HG02884 (cell line): Measurements from ENCODE around the gene TMEM92.
"Not testable (repeated sequence)": the region's sequence is repeated elsewhere in the genome, so short reads cannot be mapped to it uniquely, and the experiment has no call there.

Experiments
- ATAC-seq: cut with Tn5 transposase; IDR thresholded peaks from one replicate; pipeline ENCODE4 v1.9.1; 2021; ENCODE audit warnings: mild to moderate bottlenecking, moderate library complexity; ENCODE audit not compliant: unreplicated experiment

Gene TMEM92

GRCh38 chr17:50261051-50261915, 13.0 kb upstream of the TMEM92 start:
- ATAC-seq = no peak

GRCh38 chr17:50262001-50262794, 12.1 kb upstream of the TMEM92 start:
- ATAC-seq = no peak

DNA sequence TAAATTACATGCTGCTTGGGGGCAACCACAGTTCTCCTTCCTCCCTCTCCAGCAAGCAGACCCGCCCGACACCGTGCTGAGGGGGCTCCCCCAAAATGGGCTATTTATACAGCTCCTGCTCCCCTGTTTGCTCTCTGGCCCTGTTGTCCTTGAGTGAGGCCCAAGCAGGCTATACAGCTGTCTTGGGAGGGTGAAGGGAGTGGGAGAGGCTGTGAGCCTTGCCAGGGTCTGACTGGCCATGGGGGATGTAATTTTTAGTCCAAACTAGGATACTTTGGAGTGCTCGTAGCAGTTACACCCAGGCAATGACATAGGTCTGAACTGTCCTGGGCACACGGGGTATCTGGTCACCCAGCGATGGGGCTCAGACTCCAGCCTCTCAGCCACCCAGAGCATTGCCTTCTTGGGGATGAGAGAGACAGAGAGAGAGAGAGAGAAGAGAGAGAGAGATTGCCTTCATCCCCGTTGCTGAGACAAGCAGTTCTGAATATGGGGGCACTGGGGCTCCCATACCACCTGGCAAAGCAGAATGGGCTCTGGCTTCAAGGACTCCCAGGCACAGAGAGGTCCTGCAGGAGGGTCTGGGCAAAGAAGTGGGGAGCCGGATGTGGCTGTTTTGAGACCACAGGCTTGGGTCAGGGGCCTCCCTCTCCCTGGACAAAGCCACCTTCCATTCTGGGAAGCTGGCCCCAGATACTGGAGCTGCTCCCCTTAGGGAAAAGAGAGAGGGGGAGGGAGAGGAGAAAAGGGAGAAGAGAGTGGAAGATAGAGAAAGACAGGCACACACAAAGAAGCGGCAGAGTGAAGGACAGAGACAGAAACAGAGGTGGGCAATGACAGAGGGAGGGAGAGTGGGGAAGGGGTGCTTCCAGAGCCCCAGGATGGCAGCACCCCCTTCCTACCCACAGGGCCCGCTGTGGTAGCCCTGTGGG, 10.7 kb upstream of the TMEM92 start:
- no peak for ATAC-seq

DNA sequence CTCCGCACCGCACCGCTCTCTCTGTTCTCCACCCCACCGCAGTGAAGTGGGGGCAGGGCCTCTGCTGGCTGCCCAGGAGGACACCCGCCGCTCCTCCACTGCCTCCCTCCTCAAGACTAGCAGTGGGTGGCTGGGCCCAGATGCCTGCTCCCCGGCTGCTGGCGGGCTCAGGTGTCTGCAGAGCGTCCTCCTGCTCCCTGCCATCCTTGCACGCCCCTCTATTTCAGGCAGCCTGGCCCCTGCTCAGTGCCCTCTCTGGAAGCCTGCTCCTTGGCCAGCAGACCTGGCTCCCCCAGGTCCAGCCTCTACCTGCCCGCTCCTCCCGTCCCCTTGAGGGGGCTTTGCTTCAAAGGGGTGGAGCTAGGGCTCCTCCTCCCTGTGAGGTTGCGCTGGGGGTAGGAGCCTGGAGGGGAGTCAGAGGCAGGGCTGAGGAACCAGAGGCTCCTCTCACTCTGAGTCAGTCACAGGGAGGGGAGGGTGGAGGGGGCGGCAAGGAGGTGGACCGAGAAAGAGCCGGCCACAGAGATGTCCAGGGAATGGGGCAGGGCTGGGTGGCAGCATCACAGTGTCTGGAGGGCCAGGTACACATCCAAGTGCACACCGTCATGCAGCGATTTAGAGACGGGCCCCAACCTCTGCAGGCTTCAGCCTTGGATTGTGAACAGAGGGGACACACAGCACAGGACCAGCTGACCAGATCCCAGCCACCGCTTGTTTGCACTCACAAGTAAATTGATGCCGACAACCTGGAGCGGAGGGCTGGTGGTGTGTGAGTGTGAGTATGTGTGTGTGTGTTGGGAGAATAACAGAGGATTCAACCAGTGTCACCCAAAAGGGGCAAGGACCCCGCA, 9.8 kb upstream of the TMEM92 start:
- ATAC-seq = no peak

GRCh38 chr17:50265212-50265611, 9.1 kb upstream of the TMEM92 start:
- ATAC-seq = no peak

DNA sequence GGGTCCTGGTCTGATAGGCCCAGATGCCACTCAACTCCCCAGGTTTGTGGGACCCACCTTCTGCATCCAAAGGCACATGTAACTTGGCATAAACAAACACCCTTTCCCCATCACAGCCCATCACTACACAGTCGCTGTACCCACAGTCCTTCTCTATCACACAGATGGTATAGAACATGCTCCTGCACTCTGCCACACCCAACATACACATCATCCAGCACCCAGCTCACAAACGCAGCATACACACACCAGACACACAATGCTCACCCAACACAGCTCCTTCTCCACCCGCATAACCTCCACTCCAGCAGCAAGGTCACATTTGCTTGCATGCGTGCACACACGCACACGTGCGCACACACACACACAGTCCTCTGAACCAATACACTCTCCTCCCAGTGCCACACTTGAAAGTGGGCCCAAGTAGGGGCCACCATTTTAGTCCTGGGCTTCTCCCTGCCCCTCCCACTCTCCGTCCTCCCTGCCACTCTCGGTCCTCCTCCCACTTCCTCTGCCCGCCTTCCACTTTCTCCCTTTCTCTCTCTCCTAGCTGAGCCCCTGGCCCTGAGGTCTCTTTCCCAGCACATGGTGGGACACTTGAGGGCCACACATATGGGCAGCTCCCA, 8.5 kb upstream of the TMEM92 start:
- no peak for ATAC-seq

GRCh38 chr17:50266384-50267073, 7.7 kb upstream of the TMEM92 start:
- ATAC-seq = no peak

GRCh38 chr17:50267074-50267841, 7.0 kb upstream of the TMEM92 start:
- no peak for ATAC-seq

DNA sequence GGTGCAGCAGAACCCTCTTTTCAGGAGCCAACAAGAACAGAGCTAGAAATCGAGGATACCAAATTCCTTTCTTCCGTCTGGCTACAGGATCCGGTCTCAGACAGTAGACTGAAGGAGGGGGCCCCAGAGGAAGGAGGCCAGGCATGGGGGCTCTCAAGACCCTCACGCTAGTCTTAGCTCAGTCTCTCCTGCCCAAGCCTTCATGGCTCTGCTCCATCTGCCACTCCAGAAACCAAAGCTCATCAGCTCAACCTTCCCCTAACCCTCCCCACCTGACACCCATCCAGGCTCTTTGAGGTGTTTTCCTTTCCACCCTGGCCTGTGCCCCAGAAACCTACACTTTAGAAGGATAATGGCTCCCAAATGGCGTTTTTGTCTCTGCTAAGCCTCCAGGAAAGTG, 6.2 kb upstream of the TMEM92 start:
- no peak for ATAC-seq

- ATAC-seq = no peak
These were observed 5.5 kb upstream of the TMEM92 start for GRCh38 chr17:50268743-50269275.

DNA sequence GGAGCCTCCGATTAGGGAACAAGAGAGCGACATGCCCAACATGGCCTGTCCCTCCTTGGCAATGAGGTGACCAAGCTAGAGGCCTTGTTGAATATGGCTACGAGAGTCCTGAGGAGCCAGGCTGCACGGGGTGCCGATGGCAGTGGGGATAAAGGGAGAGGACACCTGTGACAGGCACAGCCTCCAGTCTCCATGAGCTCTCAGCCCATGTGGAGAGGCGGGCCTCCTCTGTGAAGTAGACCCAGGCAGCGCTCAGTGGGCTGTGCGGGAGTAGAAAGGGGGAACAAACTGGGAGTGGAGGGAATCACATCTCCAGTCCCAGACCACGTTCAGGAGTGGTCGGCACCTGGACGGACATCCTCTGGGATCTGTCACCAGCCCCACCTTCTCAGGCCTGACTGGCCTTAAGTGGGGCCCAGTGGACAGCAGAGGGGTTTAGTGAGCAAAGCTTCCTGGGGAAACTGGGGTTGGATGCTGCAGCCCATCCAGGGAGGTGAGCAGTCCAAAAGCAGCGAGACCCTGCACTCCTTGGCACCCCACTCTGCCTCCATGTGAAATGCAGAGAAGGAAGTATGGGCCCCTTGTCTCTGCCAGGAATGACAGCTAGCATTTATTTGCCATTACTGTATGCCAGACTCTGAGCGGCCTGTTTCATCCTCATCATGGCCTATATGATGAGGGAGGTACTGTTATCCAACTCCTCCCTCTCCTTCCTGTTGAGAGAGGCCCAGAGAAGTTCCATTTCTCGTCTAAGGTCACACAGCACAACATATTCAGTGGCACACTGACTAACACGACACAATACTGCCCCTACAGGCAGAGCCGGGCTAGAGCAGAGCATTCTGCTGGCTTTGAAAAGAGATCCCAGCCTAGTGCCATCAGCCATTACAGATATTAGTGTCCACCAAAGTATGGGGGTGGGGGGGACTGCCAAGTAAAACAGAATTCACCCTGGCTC, 4.5 kb upstream of the TMEM92 start:
- no peak for ATAC-seq

GRCh38 chr17:50270435-50271362, 3.6 kb upstream of the TMEM92 start:
- no peak for ATAC-seq

DNA sequence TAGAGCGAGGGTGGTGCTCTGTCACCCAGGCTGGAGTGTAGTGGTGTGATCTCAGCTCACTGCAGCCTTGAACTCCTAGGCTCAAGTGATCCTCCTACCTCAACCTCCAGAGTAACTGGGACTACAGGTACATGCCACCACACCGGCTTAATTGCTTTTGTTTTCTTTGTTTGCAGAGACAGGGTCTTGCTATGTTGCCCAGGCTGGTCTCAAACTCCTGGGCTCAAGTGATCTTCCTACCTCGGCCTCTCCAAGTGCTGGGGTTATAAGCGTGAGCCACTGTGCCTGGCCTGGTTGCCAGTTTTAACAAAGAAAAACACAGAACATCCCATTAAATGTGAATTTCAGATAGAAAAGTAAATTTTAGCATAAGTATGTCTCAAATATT, 2.9 kb upstream of the TMEM92 start:
- ATAC-seq = not testable (repeated sequence)

DNA sequence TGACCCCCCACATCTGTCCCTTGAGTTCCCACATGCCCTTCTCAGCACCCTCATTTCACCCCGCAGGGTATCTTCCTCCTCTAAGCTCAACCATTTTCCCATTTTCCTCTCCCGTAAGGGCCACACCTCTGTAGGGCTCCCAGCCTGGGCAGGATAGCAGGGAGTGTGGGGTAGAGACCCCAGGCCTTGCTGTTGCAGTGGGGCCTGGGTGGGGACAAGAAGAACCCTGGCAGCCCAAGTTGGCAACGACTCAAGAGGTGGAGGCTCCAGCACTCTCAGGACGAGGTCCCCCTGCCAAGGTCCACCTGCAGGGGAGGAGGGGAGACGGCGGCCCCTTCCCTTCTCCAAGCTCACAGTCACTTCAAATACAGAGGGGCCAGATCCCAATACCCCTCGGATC, 2.0 kb upstream of the TMEM92 start:
- ATAC-seq = no peak

DNA sequence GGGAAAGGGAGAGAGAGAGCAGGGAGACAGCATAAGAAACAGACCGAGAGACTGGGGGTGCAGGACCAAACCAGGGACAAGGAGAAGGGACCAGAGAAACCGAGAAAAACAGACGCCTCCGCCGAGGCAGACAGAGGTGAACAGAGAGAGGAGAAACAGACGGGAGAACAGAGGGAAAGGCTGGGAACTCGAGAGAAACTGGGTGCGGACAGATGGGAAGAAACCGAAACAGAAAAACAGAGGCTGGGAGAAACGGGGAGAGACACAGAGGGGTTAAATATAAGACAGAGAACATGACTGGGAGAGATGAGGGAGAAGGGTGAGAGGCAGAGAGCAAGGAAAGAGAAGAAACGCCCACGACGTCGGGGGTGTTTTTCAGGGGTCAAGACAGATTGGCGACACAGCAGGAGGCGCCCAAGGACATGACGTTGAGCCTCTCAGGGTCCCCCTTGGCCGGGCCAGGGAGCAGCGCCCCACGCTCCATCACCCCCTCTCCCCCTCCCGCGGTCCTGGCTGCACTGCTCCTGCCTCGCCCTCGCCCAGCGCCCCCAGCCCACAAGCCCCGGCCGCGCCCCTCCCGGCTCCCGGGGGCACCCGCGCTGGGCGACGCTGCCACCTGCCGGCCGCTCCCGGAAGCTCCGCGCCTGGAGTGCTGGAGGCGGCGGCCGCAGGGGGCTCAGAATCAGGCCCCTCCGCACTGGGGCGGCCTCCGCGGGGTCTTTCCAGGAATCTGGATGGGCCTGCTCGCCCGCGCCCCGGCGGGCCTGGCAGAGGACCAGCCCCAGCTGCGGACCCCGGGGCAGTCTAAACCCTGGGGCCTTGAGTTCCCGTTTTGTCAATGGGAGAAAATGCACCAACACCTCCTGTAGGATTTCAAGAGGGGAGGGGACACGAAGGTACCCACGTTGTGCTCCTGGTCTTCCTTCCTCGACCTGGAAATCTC, 1.3 kb upstream of the TMEM92 start:
- no peak for ATAC-seq
